K562 (cell line): ENCODE data around the gene KCNJ2. TPM values are rescaled to one million over a fixed set of nuclear protein-coding genes. Genes with fewer than 3 reads are reported as not detected.

Source experiments
- BHLHE40 ChIP-seq: IDR thresholded peaks from 2 replicates; pipeline ENCODE4 v1.6.1; 2011; ENCODE audit warnings: low read length, improper control_type of control experiment
- MBD2 ChIP-seq: sonication (generic); IDR thresholded peaks from 2 replicates; pipeline ENCODE4 v1.6.1; 2016; ENCODE audit warnings: low read depth, borderline replicate concordance
- SAP30 ChIP-seq: fragments of 200-600 bp; sonication (generic); IDR thresholded peaks from 2 replicates; pipeline ENCODE4 v1.6.1; 2012; ENCODE audit warnings: borderline replicate concordance, low read depth, mild to moderate bottlenecking, moderate library complexity, low read length, control low read depth, inconsistent platforms; ENCODE audit not compliant: insufficient read depth, poor library complexity, severe bottlenecking
- SMARCA4 ChIP-seq: fragments of 450-650 bp; IDR thresholded peaks from 2 replicates; pipeline ENCODE4 v1.6.1; 2016
- UBTF ChIP-seq, 2 experiments: IDR thresholded peaks; 2 replicates each; pipeline ENCODE4 v1.6.1; 2012; ENCODE audit warnings: improper control_type of control experiment in 2 of 2, low read depth in 2 of 2, low read length in 2 of 2, borderline replicate concordance in 1 of 2
- ZKSCAN3 ChIP-seq: fragments of 250-450 bp; sonication (Bioruptor Pico); IDR thresholded peaks from 2 replicates; pipeline ENCODE4 v1.4.0; 2020
- ZNF253 ChIP-seq: fragments of 250-450 bp; sonication (Bioruptor Pico); conservative IDR thresholded peaks from 2 replicates; pipeline ENCODE4 v1.6.1; 2021; ENCODE audit warnings: mild to moderate bottlenecking
- ZNF316 ChIP-seq: fragments of 450-650 bp; IDR thresholded peaks from 2 replicates; pipeline ENCODE4 v1.6.1; 2016
- polyA plus RNA-seq, 8 experiments: library from polyadenylated mRNA; depleted of rRNA in 4 of 8; stranded (reverse) in 5 of 8; unstranded in 3 of 8; fragments of >200 nt; fragmentation: Nextera tagmentation in 2 of 8; fragmentation: Illumina TruSeq in 1 of 8; extraction: Ambion mirVana in 2 of 8; extraction: Trizol in 1 of 8; gene quantifications; 2 replicates each; pipeline versions ENCODE4 v1.2.1 to v1.2.3, GENCODE V29; 2011 to 2014; ENCODE audit warnings: inconsistent platforms in 1 of 8, missing spikeins in 1 of 8
- total RNA-seq, 7 experiments: library from RNA; depleted of rRNA in 6 of 7; stranded (reverse); fragments of >200 nt in 6 of 7; fragmentation: Illumina TruSeq in 2 of 7; extraction: Trizol in 2 of 7; gene quantifications; 2 replicates each; pipeline versions ENCODE4 v1.2.1 to v1.2.3, GENCODE V29; 2011 to 2021; ENCODE audit warnings: low replicate concordance in 1 of 7
- TF ChIP-seq, protein P1 (sequence below): sonication (generic); formaldehyde crosslinking; IDR thresholded peaks from 2 replicates; pipeline ENCODE4 v1.8.0; 2022; ENCODE audit warnings: mild to moderate bottlenecking, missing genetic modification reagents
- TF ChIP-seq, protein P2 (sequence below): fragments of 200-600 bp; sonication (generic); IDR thresholded peaks from one replicate; pipeline ENCODE4 v1.6.1; 2012; ENCODE audit warnings: mild to moderate bottlenecking, low read depth, low read length, inconsistent platforms
- TF ChIP-seq, protein P3 (sequence below): fragments of 450-650 bp; formaldehyde crosslinking; IDR thresholded peaks from 2 replicates; pipeline ENCODE4 v1.4.0; 2020; ENCODE audit warnings: mild to moderate bottlenecking

Gene KCNJ2
- total and polyA plus RNA-seq, 9 of the 15 experiments (the other 6 are each of a cell fraction or from before 2014, with no cell fraction given) = not detected

GRCh38 chr17:70168977-70169708 is at the start of gene KCNJ2 (continued):
- TF ChIP-seq UBTF (IDR thresholded peaks at IDR 0.05; ENCODE audit: borderline replicate concordance in 1 of 2, low read depth in 2 of 2, low read length in 2 of 2) (peak in 1 of 2 experiments; percentile 81; a peak in 1 of 4 replicates), BHLHE40 (no peak), ZNF316 (no peak), MBD2 (no peak), ZNF253 (CRISPR knock-in tag) (no peak), SMARCA4 (no peak), ZKSCAN3 (no peak), SAP30 (no peak)
- TF ChIP-seq, protein P1, sequence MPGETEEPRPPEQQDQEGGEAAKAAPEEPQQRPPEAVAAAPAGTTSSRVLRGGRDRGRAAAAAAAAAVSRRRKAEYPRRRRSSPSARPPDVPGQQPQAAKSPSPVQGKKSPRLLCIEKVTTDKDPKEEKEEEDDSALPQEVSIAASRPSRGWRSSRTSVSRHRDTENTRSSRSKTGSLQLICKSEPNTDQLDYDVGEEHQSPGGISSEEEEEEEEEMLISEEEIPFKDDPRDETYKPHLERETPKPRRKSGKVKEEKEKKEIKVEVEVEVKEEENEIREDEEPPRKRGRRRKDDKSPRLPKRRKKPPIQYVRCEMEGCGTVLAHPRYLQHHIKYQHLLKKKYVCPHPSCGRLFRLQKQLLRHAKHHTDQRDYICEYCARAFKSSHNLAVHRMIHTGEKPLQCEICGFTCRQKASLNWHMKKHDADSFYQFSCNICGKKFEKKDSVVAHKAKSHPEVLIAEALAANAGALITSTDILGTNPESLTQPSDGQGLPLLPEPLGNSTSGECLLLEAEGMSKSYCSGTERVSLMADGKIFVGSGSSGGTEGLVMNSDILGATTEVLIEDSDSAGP (CRISPR knock-in tag) = no peak
- TF ChIP-seq, protein P2, sequence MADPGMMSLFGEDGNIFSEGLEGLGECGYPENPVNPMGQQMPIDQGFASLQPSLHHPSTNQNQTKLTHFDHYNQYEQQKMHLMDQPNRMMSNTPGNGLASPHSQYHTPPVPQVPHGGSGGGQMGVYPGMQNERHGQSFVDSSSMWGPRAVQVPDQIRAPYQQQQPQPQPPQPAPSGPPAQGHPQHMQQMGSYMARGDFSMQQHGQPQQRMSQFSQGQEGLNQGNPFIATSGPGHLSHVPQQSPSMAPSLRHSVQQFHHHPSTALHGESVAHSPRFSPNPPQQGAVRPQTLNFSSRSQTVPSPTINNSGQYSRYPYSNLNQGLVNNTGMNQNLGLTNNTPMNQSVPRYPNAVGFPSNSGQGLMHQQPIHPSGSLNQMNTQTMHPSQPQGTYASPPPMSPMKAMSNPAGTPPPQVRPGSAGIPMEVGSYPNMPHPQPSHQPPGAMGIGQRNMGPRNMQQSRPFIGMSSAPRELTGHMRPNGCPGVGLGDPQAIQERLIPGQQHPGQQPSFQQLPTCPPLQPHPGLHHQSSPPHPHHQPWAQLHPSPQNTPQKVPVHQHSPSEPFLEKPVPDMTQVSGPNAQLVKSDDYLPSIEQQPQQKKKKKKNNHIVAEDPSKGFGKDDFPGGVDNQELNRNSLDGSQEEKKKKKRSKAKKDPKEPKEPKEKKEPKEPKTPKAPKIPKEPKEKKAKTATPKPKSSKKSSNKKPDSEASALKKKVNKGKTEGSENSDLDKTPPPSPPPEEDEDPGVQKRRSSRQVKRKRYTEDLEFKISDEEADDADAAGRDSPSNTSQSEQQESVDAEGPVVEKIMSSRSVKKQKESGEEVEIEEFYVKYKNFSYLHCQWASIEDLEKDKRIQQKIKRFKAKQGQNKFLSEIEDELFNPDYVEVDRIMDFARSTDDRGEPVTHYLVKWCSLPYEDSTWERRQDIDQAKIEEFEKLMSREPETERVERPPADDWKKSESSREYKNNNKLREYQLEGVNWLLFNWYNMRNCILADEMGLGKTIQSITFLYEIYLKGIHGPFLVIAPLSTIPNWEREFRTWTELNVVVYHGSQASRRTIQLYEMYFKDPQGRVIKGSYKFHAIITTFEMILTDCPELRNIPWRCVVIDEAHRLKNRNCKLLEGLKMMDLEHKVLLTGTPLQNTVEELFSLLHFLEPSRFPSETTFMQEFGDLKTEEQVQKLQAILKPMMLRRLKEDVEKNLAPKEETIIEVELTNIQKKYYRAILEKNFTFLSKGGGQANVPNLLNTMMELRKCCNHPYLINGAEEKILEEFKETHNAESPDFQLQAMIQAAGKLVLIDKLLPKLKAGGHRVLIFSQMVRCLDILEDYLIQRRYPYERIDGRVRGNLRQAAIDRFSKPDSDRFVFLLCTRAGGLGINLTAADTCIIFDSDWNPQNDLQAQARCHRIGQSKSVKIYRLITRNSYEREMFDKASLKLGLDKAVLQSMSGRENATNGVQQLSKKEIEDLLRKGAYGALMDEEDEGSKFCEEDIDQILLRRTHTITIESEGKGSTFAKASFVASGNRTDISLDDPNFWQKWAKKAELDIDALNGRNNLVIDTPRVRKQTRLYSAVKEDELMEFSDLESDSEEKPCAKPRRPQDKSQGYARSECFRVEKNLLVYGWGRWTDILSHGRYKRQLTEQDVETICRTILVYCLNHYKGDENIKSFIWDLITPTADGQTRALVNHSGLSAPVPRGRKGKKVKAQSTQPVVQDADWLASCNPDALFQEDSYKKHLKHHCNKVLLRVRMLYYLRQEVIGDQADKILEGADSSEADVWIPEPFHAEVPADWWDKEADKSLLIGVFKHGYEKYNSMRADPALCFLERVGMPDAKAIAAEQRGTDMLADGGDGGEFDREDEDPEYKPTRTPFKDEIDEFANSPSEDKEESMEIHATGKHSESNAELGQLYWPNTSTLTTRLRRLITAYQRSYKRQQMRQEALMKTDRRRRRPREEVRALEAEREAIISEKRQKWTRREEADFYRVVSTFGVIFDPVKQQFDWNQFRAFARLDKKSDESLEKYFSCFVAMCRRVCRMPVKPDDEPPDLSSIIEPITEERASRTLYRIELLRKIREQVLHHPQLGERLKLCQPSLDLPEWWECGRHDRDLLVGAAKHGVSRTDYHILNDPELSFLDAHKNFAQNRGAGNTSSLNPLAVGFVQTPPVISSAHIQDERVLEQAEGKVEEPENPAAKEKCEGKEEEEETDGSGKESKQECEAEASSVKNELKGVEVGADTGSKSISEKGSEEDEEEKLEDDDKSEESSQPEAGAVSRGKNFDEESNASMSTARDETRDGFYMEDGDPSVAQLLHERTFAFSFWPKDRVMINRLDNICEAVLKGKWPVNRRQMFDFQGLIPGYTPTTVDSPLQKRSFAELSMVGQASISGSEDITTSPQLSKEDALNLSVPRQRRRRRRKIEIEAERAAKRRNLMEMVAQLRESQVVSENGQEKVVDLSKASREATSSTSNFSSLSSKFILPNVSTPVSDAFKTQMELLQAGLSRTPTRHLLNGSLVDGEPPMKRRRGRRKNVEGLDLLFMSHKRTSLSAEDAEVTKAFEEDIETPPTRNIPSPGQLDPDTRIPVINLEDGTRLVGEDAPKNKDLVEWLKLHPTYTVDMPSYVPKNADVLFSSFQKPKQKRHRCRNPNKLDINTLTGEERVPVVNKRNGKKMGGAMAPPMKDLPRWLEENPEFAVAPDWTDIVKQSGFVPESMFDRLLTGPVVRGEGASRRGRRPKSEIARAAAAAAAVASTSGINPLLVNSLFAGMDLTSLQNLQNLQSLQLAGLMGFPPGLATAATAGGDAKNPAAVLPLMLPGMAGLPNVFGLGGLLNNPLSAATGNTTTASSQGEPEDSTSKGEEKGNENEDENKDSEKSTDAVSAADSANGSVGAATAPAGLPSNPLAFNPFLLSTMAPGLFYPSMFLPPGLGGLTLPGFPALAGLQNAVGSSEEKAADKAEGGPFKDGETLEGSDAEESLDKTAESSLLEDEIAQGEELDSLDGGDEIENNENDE = no peak
- TF ChIP-seq, protein P3, sequence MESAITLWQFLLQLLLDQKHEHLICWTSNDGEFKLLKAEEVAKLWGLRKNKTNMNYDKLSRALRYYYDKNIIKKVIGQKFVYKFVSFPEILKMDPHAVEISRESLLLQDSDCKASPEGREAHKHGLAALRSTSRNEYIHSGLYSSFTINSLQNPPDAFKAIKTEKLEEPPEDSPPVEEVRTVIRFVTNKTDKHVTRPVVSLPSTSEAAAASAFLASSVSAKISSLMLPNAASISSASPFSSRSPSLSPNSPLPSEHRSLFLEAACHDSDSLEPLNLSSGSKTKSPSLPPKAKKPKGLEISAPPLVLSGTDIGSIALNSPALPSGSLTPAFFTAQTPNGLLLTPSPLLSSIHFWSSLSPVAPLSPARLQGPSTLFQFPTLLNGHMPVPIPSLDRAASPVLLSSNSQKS (CRISPR knock-in tag) = no peak
